Liver (tissue), 3 donors: ENCODE results near the gene TIAM2.

Experiments used
- GABPA ChIP-seq, 2 donors: IDR thresholded peaks in 1 of 2; conservative IDR thresholded peaks in 1 of 2; 2 replicates each; pipeline ENCODE4 v1.6.1; 2016; ENCODE audit warnings: antibody characterized with exemption in 2 of 2, mild to moderate bottlenecking in 1 of 2, moderate library complexity in 1 of 2
- JUND ChIP-seq, 2 donors: IDR thresholded peaks; 2 replicates each; pipeline ENCODE4 v1.6.1; 2016; ENCODE audit warnings: antibody characterized with exemption in 2 of 2
- TAF1 ChIP-seq: conservative IDR thresholded peaks from 2 replicates; pipeline ENCODE4 v1.6.1; 2016; ENCODE audit warnings: antibody characterized with exemption, mild to moderate bottlenecking
- TF ChIP-seq, protein P1 (sequence below): fragments of 150-350 bp; IDR thresholded peaks from 2 replicates; pipeline ENCODE4 v1.5.1; 2017; ENCODE audit warnings: improper control_type of control experiment, low read depth, low read length; ENCODE audit not compliant: missing input control
- donor health status: healthy.
- donor health status: healthy.

DNA sequence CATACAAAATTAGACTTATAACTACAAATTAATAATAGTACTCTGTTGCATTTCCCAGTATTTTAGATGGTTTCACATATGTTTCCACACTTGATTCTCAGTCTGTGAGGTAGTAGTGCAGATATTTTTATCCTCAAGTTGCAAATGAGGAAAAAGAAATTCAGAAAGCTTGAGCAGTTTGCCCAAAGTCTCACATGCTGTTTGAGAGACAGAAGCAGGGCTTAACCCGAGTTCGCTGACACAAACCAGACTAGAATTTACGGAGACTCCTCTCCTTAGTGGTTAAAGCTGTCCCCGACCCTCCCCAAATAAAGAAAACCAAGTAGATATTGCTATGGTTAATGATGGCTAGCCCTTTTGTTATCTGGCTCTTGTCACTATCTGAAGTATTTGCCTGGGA is 126.2 kb downstream of the TIAM2 start:
- TF ChIP-seq, protein P1, sequence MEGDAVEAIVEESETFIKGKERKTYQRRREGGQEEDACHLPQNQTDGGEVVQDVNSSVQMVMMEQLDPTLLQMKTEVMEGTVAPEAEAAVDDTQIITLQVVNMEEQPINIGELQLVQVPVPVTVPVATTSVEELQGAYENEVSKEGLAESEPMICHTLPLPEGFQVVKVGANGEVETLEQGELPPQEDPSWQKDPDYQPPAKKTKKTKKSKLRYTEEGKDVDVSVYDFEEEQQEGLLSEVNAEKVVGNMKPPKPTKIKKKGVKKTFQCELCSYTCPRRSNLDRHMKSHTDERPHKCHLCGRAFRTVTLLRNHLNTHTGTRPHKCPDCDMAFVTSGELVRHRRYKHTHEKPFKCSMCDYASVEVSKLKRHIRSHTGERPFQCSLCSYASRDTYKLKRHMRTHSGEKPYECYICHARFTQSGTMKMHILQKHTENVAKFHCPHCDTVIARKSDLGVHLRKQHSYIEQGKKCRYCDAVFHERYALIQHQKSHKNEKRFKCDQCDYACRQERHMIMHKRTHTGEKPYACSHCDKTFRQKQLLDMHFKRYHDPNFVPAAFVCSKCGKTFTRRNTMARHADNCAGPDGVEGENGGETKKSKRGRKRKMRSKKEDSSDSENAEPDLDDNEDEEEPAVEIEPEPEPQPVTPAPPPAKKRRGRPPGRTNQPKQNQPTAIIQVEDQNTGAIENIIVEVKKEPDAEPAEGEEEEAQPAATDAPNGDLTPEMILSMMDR = no peak
- no peak for TF ChIP-seq GABPA (IDR thresholded peaks at IDR 0.05 in 1 of 2, conservative IDR thresholded peaks at IDR 0.05 in 1 of 2)
- TF ChIP-seq JUND (IDR thresholded peaks at IDR 0.05) = no peak
- TF ChIP-seq TAF1 = no peak
